ENCODE results near the gene USHBP1.

GRCh38 chr19:17296976-17297375 is 32.4 kb upstream of the USHBP1 start:
- no peak for TF ChIP-seq MAX (IDR thresholded peaks at IDR 0.05; ENCODE audit: low read depth, low read length)
- no peak for TF ChIP-seq CTCF (IDR thresholded peaks at IDR 0.05; ENCODE audit: low read depth, low read length)
- TF ChIP-seq MYC (IDR thresholded peaks at IDR 0.05; ENCODE audit: low read depth, low read length), result no peak
- TF ChIP-seq POLR2A (IDR thresholded peaks at IDR 0.05; ENCODE audit: extremely low read depth, insufficient read length), result no peak

Data from NB4 (cell line).